Measurements from ENCODE around the gene SLC6A19. TPM values are rescaled to one million over a fixed set of nuclear protein-coding genes. Genes with fewer than 3 reads are reported as not detected.
"Not testable (repeated sequence)": the region's sequence is repeated elsewhere in the genome, so short reads cannot be mapped to it uniquely, and the experiment has no call there.

The SLC6A19 gene
- total RNA-seq, 2 experiments from 2014 or later = not detected

- CTCF ChIA-PET = no interaction called here
- H3K27ac Mint-ChIP-seq = no peak overlapping the region
- POLR2A ChIA-PET = no interaction called here
- H3K9me3 Mint-ChIP-seq = peaks cover 7% of the 10 kb centered on the region
- H3K36me3 Mint-ChIP-seq (ENCODE audit: low read depth) = peaks cover 11% of the 10 kb centered on the region
- no peak for DNase-seq
- peaks cover 4% of the 10 kb centered on the region for H3K27me3 Mint-ChIP-seq
- no peak overlapping the region for H3K4me3 Mint-ChIP-seq
- H3K4me1 Mint-ChIP-seq = peaks cover 18% of the 10 kb centered on the region
Measured at GRCh38 chr5:1264211-1264610, 62.8 kb downstream of the SLC6A19 start.

- H3K9me3 Mint-ChIP-seq = peaks cover 7% of the 10 kb centered on the region
- CTCF ChIA-PET = no interaction called here
- POLR2A ChIA-PET = no interaction called here
- peaks cover 4% of the 10 kb centered on the region for H3K27me3 Mint-ChIP-seq
- DNase-seq = no peak
- H3K4me3 Mint-ChIP-seq = no peak overlapping the region
- H3K36me3 Mint-ChIP-seq (ENCODE audit: low read depth) = peaks cover 11% of the 10 kb centered on the region
- H3K27ac Mint-ChIP-seq = no peak overlapping the region
- peaks cover 18% of the 10 kb centered on the region for H3K4me1 Mint-ChIP-seq
Measured at GRCh38 chr5:1265026-1265425, 63.6 kb downstream of the SLC6A19 start.

GRCh38 chr5:1265461-1266455 lies 64.4 kb downstream of the SLC6A19 start:
- DNase-seq = no peak
- peaks cover 20% of the 10 kb centered on the region for H3K4me1 Mint-ChIP-seq
- ChIA-PET CTCF (no interaction called here), POLR2A (no interaction called here)
- peaks cover 7% of the 10 kb centered on the region for H3K9me3 Mint-ChIP-seq
- no peak overlapping the region for H3K4me3 Mint-ChIP-seq
- no peak overlapping the region for H3K27ac Mint-ChIP-seq
- H3K27me3 Mint-ChIP-seq = peaks cover 4% of the 10 kb centered on the region
- H3K36me3 Mint-ChIP-seq (ENCODE audit: low read depth) = peaks cover 11% of the 10 kb centered on the region

- POLR2A ChIA-PET = no interaction called here
- CTCF ChIA-PET = no interaction called here
- Mint-ChIP-seq H3K4me1 (peaks cover 20% of the 10 kb centered on the region), H3K4me3 (no peak overlapping the region), H3K27me3 (peaks cover 4% of the 10 kb centered on the region), H3K36me3 (ENCODE audit: low read depth) (peaks cover 10% of the 10 kb centered on the region), H3K9me3 (peaks cover 7% of the 10 kb centered on the region), H3K27ac (no peak overlapping the region)
- no peak for DNase-seq
Measured at GRCh38 chr5:1266791-1267190, 65.4 kb downstream of the SLC6A19 start.

GRCh38 chr5:1267464-1267863 lies 66.1 kb downstream of the SLC6A19 start:
- H3K27ac Mint-ChIP-seq; H3K9me3 Mint-ChIP-seq; H3K4me3 Mint-ChIP-seq; DNase-seq; CTCF ChIA-PET; POLR2A ChIA-PET; H3K36me3 Mint-ChIP-seq (ENCODE audit: low read depth); H3K27me3 Mint-ChIP-seq: not testable (repeated sequence)
- peaks cover 16% of the 10 kb centered on the region for H3K4me1 Mint-ChIP-seq

GRCh38 chr5:1268056-1268455 lies 66.7 kb downstream of the SLC6A19 start:
- ChIA-PET POLR2A (no interaction called here), CTCF (no interaction called here)
- peaks cover 3% of the 10 kb centered on the region for H3K36me3 Mint-ChIP-seq (ENCODE audit: low read depth)
- DNase-seq = no peak
- H3K4me1 Mint-ChIP-seq = peaks cover 16% of the 10 kb centered on the region
- H3K27ac Mint-ChIP-seq = no peak overlapping the region
- H3K27me3 Mint-ChIP-seq = no peaks in the 10 kb centered on the region
- no peak overlapping the region for H3K4me3 Mint-ChIP-seq
- H3K9me3 Mint-ChIP-seq = no peaks in the 10 kb centered on the region

GRCh38 chr5:1268666-1269065 lies 67.3 kb downstream of the SLC6A19 start:
- POLR2A ChIA-PET = no interaction called here
- Mint-ChIP-seq H3K36me3 (ENCODE audit: low read depth) (peaks cover 3% of the 10 kb centered on the region), H3K27ac (peak overlapping the region; percentile 63), H3K4me1 (peaks cover 16% of the 10 kb centered on the region), H3K27me3 (no peaks in the 10 kb centered on the region), H3K9me3 (no peaks in the 10 kb centered on the region), H3K4me3 (no peak overlapping the region)
- DNase-seq = peak; percentile 76
- CTCF ChIA-PET = no interaction called here

- Mint-ChIP-seq H3K27me3 (no peaks in the 10 kb centered on the region), H3K9me3 (no peaks in the 10 kb centered on the region), H3K36me3 (ENCODE audit: low read depth) (peaks cover 8% of the 10 kb centered on the region), H3K4me3 (no peak overlapping the region), H3K4me1 (peaks cover 21% of the 10 kb centered on the region), H3K27ac (no peak overlapping the region)
- CTCF ChIA-PET = no interaction called here
- DNase-seq = no peak
- POLR2A ChIA-PET = no interaction called here
Measured at GRCh38 chr5:1270426-1270825, 69.0 kb downstream of the SLC6A19 start.

- ChIA-PET POLR2A (no interaction called here), CTCF (no interaction called here)
- peaks cover 8% of the 10 kb centered on the region for H3K36me3 Mint-ChIP-seq (ENCODE audit: low read depth)
Measured at GRCh38 chr5:1270933-1271914, 69.8 kb downstream of the SLC6A19 start.

GRCh38 chr5:1272201-1272600 lies 70.8 kb downstream of the SLC6A19 start:
- peaks cover 26% of the 10 kb centered on the region for H3K4me1 Mint-ChIP-seq
- no peaks in the 10 kb centered on the region for H3K27me3 Mint-ChIP-seq
- H3K9me3 Mint-ChIP-seq = no peaks in the 10 kb centered on the region
- no peak overlapping the region for H3K4me3 Mint-ChIP-seq
- POLR2A ChIA-PET = no interaction called here
- DNase-seq = no peak
- CTCF ChIA-PET = no interaction called here
- H3K36me3 Mint-ChIP-seq (ENCODE audit: low read depth) = peaks cover 8% of the 10 kb centered on the region
- H3K27ac Mint-ChIP-seq = no peak overlapping the region

More at GRCh38 chr5:1270933-1271914, 69.8 kb downstream of the SLC6A19 start:
- H3K27me3 Mint-ChIP-seq = no peaks in the 10 kb centered on the region
- H3K9me3 Mint-ChIP-seq = no peaks in the 10 kb centered on the region
- no peak overlapping the region for H3K4me3 Mint-ChIP-seq
- H3K4me1 Mint-ChIP-seq = peaks cover 22% of the 10 kb centered on the region
- no peak overlapping the region for H3K27ac Mint-ChIP-seq
- no peak for DNase-seq

GRCh38 chr5:1273745-1274144 lies 72.3 kb downstream of the SLC6A19 start:
- H3K27ac Mint-ChIP-seq = no peak overlapping the region
- H3K4me1 Mint-ChIP-seq = peaks cover 17% of the 10 kb centered on the region
- no peak overlapping the region for H3K4me3 Mint-ChIP-seq
- DNase-seq = no peak
- CTCF ChIA-PET = no interaction called here
- H3K27me3 Mint-ChIP-seq = no peaks in the 10 kb centered on the region
- H3K36me3 Mint-ChIP-seq (ENCODE audit: low read depth) = peaks cover 8% of the 10 kb centered on the region
- H3K9me3 Mint-ChIP-seq = no peaks in the 10 kb centered on the region
- POLR2A ChIA-PET = no interaction called here

GRCh38 chr5:1274471-1274870 lies 73.1 kb downstream of the SLC6A19 start:
- no peak overlapping the region for H3K4me3 Mint-ChIP-seq

More at GRCh38 chr5:1274471-1274870, 73.1 kb downstream of the SLC6A19 start:
- POLR2A ChIA-PET = no interaction called here
- Mint-ChIP-seq H3K9me3 (no peaks in the 10 kb centered on the region), H3K27ac (peak overlapping the region; percentile 3), H3K36me3 (ENCODE audit: low read depth) (peaks cover 8% of the 10 kb centered on the region), H3K4me1 (peaks cover 12% of the 10 kb centered on the region), H3K27me3 (no peaks in the 10 kb centered on the region)
- CTCF ChIA-PET = no interaction called here
- DNase-seq = no peak

Measured in activated CD4-positive, alpha-beta T cell treated with anti-CD3 and anti-CD28 coated beads, Interleukin-2, amount 10 ng/mL, durations not matched to agents 7 days and 5 days (primary cell).